HG03521 (cell line): ENCODE data around the gene TMEM174.

ENCODE experiments used
- ATAC-seq: cut with Tn5 transposase; IDR thresholded peaks from one replicate; pipeline ENCODE4 v1.9.1; 2021; ENCODE audit warnings: mild to moderate bottlenecking, moderate library complexity; ENCODE audit not compliant: unreplicated experiment

Gene TMEM174

DNA sequence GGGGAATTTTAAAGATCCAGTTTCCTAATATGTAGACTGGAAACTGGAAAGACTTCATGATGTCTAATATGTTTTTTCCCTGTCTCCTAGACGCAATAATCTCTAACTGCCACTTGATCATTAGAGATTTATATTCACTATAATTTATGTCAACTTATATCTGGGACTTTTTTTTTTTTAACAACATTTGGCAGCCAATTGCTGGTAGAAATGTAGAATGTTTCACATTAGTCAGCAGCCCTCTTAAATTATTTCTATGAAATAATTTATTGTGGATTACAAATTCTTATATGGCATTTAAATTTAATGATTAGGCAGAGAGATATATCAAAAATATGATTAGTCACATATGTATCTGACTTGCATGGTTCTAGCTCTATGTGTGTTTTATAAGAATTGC lies 48.2 kb downstream of the TMEM174 start:
- ATAC-seq = no peak

DNA sequence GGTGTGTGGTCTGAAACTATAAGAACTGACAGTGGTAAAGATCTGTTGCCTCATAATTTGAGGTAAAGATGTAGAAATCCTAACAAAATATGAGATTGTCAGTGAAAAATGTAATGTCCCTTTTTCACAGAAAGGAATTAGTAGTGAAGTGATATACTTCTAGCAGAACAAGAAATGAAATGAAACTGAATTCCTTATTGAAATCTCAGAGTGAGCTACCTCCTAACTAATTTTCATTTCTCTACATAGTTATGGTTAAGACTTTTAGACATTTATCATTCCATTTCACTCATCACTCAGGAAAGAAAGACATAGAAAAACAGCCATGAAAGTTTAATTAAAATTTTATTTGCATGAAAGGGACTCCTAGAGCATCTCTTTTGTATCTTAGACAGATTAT lies 48.7 kb downstream of the TMEM174 start:
- no peak for ATAC-seq

DNA sequence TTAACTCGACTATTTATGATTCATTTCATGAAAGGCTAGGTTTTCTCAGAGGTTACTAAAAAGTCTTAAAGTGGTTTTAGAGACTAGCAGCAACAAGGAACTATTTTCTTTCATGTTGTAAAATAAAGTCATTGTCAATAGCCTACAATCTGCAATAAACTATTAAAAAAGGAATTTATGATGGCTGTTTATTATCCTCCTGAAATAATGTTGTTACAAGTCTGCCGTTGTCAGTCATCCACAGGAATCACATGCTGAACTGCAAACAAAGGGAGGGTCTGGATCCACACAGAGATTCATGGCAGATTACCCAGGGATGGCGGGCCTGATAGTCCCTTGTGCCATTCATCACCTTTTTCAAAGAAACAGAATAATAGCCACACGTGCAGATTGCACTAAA lies 49.2 kb downstream of the TMEM174 start:
- no peak for ATAC-seq
